HCT116 (cell line): ENCODE results near the gene BORCS5. TPM values are rescaled to one million over a fixed set of nuclear protein-coding genes. Genes with fewer than 3 reads are reported as not detected.

Experiments used
- ATAC-seq: fragments of 200-7000 bp; cut with Tn5 transposase; 2 replicates; pipeline ENCODE4 v1.9.1; 2020; ENCODE audit warnings: mild to moderate bottlenecking, moderate library complexity
- BruUV-seq: library from RNA; stranded (reverse); fragments of 400-500 nt; replicated peaks from 2 replicates; lab custom pipeline; 2021; lab: Mats Ljungman, UMichigan
- CTCF ChIA-PET: fragments of 300-600 bp; sonication (Branson Sonifier 250); formaldehyde crosslinking; loops from one replicate; lab custom pipeline; 2021; ENCODE audit warnings: antibody characterized with exemption; lab: Charles Lee
- POLR2A ChIA-PET: fragments of 300-600, 350-600 bp; sonication (Branson Sonifier 250); formaldehyde crosslinking; loops from one replicate; lab custom pipeline; 2021; ENCODE audit warnings: antibody characterized with exemption; lab: Charles Lee
- RAD21 ChIA-PET, 2 experiments: fragments of 300-600 bp; sonication (Branson Sonifier 250); formaldehyde crosslinking; loops; one replicate each; lab custom pipeline; 2023; ENCODE audit warnings: low total read pairs in 2 of 2; ENCODE audit not compliant: uncharacterized antibody in 2 of 2, unreplicated experiment in 2 of 2, low non-redundant PET in 1 of 2; lab: Charles Lee
- DNase-seq: peaks from one replicate; pipeline ENCODE4 v3.0.0-alpha.2; 2010; ENCODE audit warnings: low read depth, low spot score
- H2AFZ ChIP-seq: fragments of 200-600 bp; shearing (Covaris generic), sonication (generic); 2 replicates; pipeline ENCODE4 v1.6.1; 2017; ENCODE audit warnings: low read depth, mixed run types, mixed read lengths, antibody characterized with exemption, low read length; ENCODE audit not compliant: poor library complexity, severe bottlenecking
- H3K27ac ChIP-seq: 2 replicates; pipeline ENCODE4 v1.5.1; 2012; ENCODE audit warnings: low read depth, low read length
- H3K27me3 ChIP-seq: fragments of 200-600 bp; sonication (generic); 2 replicates; pipeline ENCODE4 v1.6.1; 2016; ENCODE audit warnings: mixed run types, low read length, mixed read lengths; ENCODE audit not compliant: insufficient read depth
- H3K36me3 ChIP-seq, 2 experiments: fragments of 200-500 bp in 1 of 2; fragments of 200-600 bp in 1 of 2; sonication (Bioruptor generic) in 1 of 2; sonication (generic) in 1 of 2; 2 replicates each; pipeline versions ENCODE4 v1.5.1 to v1.6.1; 2014 to 2016; ENCODE audit warnings: low read length in 2 of 2, inconsistent platforms in 1 of 2, mixed read lengths in 1 of 2, mixed run types in 1 of 2; ENCODE audit not compliant: insufficient read depth in 2 of 2, control insufficient read depth in 1 of 2
- H3K4me1 ChIP-seq, 2 experiments: fragments of 200-600 bp in 1 of 2; sonication (generic) in 1 of 2; 2 replicates each; pipeline versions ENCODE4 v1.5.1 to v1.6.1; 2012 to 2017; ENCODE audit warnings: low read length in 2 of 2, inconsistent platforms in 1 of 2, mild to moderate bottlenecking in 1 of 2, mixed read lengths in 1 of 2, mixed run types in 1 of 2, moderate library complexity in 1 of 2; ENCODE audit not compliant: insufficient read depth in 2 of 2, control insufficient read depth in 1 of 2
- H3K4me2 ChIP-seq: fragments of 200-600 bp; sonication (generic); 2 replicates; pipeline ENCODE4 v1.6.1; 2017; ENCODE audit warnings: mixed run types, low read length, mixed read lengths
- H3K4me3 ChIP-seq, 2 experiments: fragments of 200-600 bp in 1 of 2; sonication (generic) in 1 of 2; replicated peaks in 1 of 2; 2 replicates each; pipeline ENCODE4 v1.5.1; 2011 to 2016; ENCODE audit warnings: low read length in 2 of 2, control low read depth in 1 of 2, low read depth in 1 of 2, mild to moderate bottlenecking in 1 of 2, mixed read lengths in 1 of 2, mixed run types in 1 of 2
- H3K79me2 ChIP-seq: fragments of 200-600 bp; sonication (generic); 2 replicates; pipeline ENCODE4 v1.6.1; 2017; ENCODE audit warnings: mild to moderate bottlenecking, mixed run types, low read length, moderate library complexity, mixed read lengths; ENCODE audit not compliant: insufficient read depth
- H3K9ac ChIP-seq: fragments of 200-600 bp; sonication (generic); 2 replicates; pipeline ENCODE4 v1.6.1; 2016; ENCODE audit warnings: low read length, mixed read lengths
- H3K9me2 ChIP-seq: fragments of 200-600 bp; sonication (generic), shearing (Covaris generic); 2 replicates; pipeline ENCODE4 v1.6.1; 2017; ENCODE audit warnings: mixed run types, mild to moderate bottlenecking, moderate library complexity; ENCODE audit not compliant: insufficient read depth
- H3K9me3 ChIP-seq, 2 experiments: fragments of 200-500 bp in 1 of 2; fragments of 200-600 bp in 1 of 2; sonication (Bioruptor generic) in 1 of 2; sonication (generic) in 1 of 2; 2 replicates each; pipeline ENCODE4 v1.6.1; 2014 to 2017; ENCODE audit warnings: low read length in 2 of 2, mixed read lengths in 2 of 2, inconsistent platforms in 1 of 2, low read depth in 1 of 2, mild to moderate bottlenecking in 1 of 2, mixed run types in 1 of 2, moderate library complexity in 1 of 2; ENCODE audit not compliant: control insufficient read depth in 1 of 2, insufficient read depth in 1 of 2
- H4K20me1 ChIP-seq: fragments of 200-600 bp; sonication (generic), shearing (Covaris generic); 2 replicates; pipeline ENCODE4 v1.6.1; 2017; ENCODE audit warnings: mixed run types, mild to moderate bottlenecking, moderate library complexity; ENCODE audit not compliant: insufficient read depth
- ATF3 ChIP-seq: IDR thresholded peaks from 2 replicates; pipeline ENCODE4 v1.6.1; 2012
- CTCF ChIP-seq, 3 experiments: fragments of 200-600 bp in 1 of 3; sonication (generic) in 1 of 3; IDR thresholded peaks in 2 of 3; conservative IDR thresholded peaks in 1 of 3; 2 replicates each; pipeline ENCODE4 v1.5.1; 2012 to 2017; ENCODE audit warnings: low read depth in 2 of 3, low read length in 2 of 3, antibody characterized with exemption in 1 of 3, borderline replicate concordance in 1 of 3, control low read depth in 1 of 3, mild to moderate bottlenecking in 1 of 3, mixed read lengths in 1 of 3, mixed run types in 1 of 3, moderate library complexity in 1 of 3; ENCODE audit not compliant: insufficient read depth in 1 of 3
- ELF1 ChIP-seq: IDR thresholded peaks from 2 replicates; pipeline ENCODE4 v1.6.1; 2012; ENCODE audit warnings: low read depth, borderline replicate concordance
- EZH2phosphoT487 ChIP-seq: fragments of 200-600 bp; IDR thresholded peaks from 2 replicates; pipeline ENCODE4 v1.6.1; 2018; ENCODE audit warnings: antibody characterized with exemption, borderline replicate concordance
- FOSL1 ChIP-seq: IDR thresholded peaks from 2 replicates; pipeline ENCODE4 v1.6.1; 2012; ENCODE audit warnings: low read depth
- MAX ChIP-seq: IDR thresholded peaks from 2 replicates; pipeline ENCODE4 v1.6.1; 2012
- POLR2A ChIP-seq: IDR thresholded peaks from 2 replicates; pipeline ENCODE4 v1.7.0; 2011; ENCODE audit warnings: borderline replicate concordance; ENCODE audit not compliant: insufficient read depth, insufficient read length; ENCODE audit errors: extremely low read depth
- REST ChIP-seq: IDR thresholded peaks from 2 replicates; pipeline ENCODE4 v1.6.1; 2012; ENCODE audit warnings: low read depth
- SIN3A ChIP-seq: IDR thresholded peaks from 2 replicates; pipeline ENCODE4 v1.6.1; 2012; ENCODE audit warnings: low read depth
- SRF ChIP-seq: IDR thresholded peaks from 2 replicates; pipeline ENCODE4 v1.6.1; 2012; ENCODE audit warnings: low read depth
- ZNF274 ChIP-seq: fragments of 200-500 bp; sonication (Bioruptor generic); IDR thresholded peaks from 2 replicates; pipeline ENCODE4 v1.6.1; 2014; ENCODE audit warnings: mild to moderate bottlenecking, low read depth, low read length, inconsistent platforms
- intact Hi-C: fragments of 100-400 bp; cut with micrococcal nuclease; formaldehyde crosslinking; loops from 2 replicates; pipeline ENCODE4 v1.10.0; 2022
- total RNA-seq: library from RNA; stranded (reverse); gene quantifications from one replicate; pipeline ENCODE4 v1.2.1, GENCODE V29; 2021; ENCODE audit not compliant: unreplicated experiment

BORCS5 gene
- total RNA-seq, 1 experiment from 2014 or later, result 8.7 TPM

GRCh38 chr12:12403264-12404248, 46.7 kb downstream of the BORCS5 start:
- no peaks in the 10 kb centered on the region for H3K9me3 ChIP-seq
- no TSS peak for BruUV-seq
- no peaks in the 10 kb centered on the region for H3K36me3 ChIP-seq
- RAD21 ChIA-PET, result no interaction called here
- no peak overlapping the region for H3K9ac ChIP-seq
- no peaks in the 10 kb centered on the region for H4K20me1 ChIP-seq
- POLR2A ChIA-PET, result no interaction called here
- no peak overlapping the region for H2AFZ ChIP-seq
- H3K9me2 ChIP-seq, result no peaks in the 10 kb centered on the region
- CTCF ChIA-PET, result no interaction called here
- H3K27ac ChIP-seq, result no peak overlapping the region
- DNase-seq, result no peak
- H3K4me2 ChIP-seq, result no peak overlapping the region
- TF ChIP-seq SRF (no peak), ZNF274 (no peak), EZH2phosphoT487 (no peak), ATF3 (no peak), ELF1 (no peak), POLR2A (no peak), CTCF (IDR thresholded peaks at IDR 0.05 in 2 of 3, conservative IDR thresholded peaks at IDR 0.05 in 1 of 3; ENCODE audit: borderline replicate concordance in 1 of 3, insufficient read depth in 1 of 3, low read depth in 2 of 3, low read length in 2 of 3) (no peak), FOSL1 (no peak), SIN3A (no peak), MAX (no peak), REST (no peak)
- H3K4me3 ChIP-seq, result no peak overlapping the region
- ATAC-seq, result no peak
- H3K27me3 ChIP-seq, result no peaks in the 10 kb centered on the region
- H3K79me2 ChIP-seq, result no peaks in the 10 kb centered on the region
- no peaks in the 10 kb centered on the region for H3K4me1 ChIP-seq
- intact Hi-C loops, result no loop called here
